Measurements from ENCODE around the gene PCSK6. TPM values are rescaled to one million over a fixed set of nuclear protein-coding genes. Genes with fewer than 3 reads are reported as not detected.

Gene PCSK6
- total and polyA plus RNA-seq, 2 experiments from 2014 or later, result 4.8 to 6.4 TPM

GRCh38 chr15:101481381-101481705, 8.2 kb downstream of the PCSK6 start:
- no peak for TF ChIP-seq CTCF (IDR thresholded peaks at IDR 0.05; ENCODE audit: low read depth, low read length)
- H3K27ac ChIP-seq, result no peak overlapping the region
- no peaks in the 10 kb centered on the region for H3K36me3 ChIP-seq
- H3K4me3 ChIP-seq, result no peak overlapping the region
- peaks cover 20% of the 10 kb centered on the region for H3K4me1 ChIP-seq (ENCODE audit: low read depth)
- DNase-seq (ENCODE audit: low read depth in 1 of 2, low spot score in 1 of 2), result no peak
- H3K27me3 ChIP-seq, result peaks cover 17% of the 10 kb centered on the region
- H3K9me3 ChIP-seq (ENCODE audit: low read depth), result no peaks in the 10 kb centered on the region

- H3K27me3 ChIP-seq, result peaks cover 12% of the 10 kb centered on the region
- H3K4me3 ChIP-seq, result no peak overlapping the region
- no peak for DNase-seq (ENCODE audit: low read depth in 1 of 2, low spot score in 1 of 2)
- H3K9me3 ChIP-seq (ENCODE audit: low read depth), result no peaks in the 10 kb centered on the region
- H3K36me3 ChIP-seq, result no peaks in the 10 kb centered on the region
- TF ChIP-seq CTCF (IDR thresholded peaks at IDR 0.05; ENCODE audit: low read depth, low read length), result no peak
- H3K27ac ChIP-seq, result no peak overlapping the region
- H3K4me1 ChIP-seq (ENCODE audit: low read depth), result peaks cover 20% of the 10 kb centered on the region
Observed at GRCh38 chr15:101480613-101481380, 8.7 kb downstream of the PCSK6 start.

- no peaks in the 10 kb centered on the region for H3K36me3 ChIP-seq
- peaks cover 5% of the 10 kb centered on the region for H3K27me3 ChIP-seq
- H3K4me3 ChIP-seq, result no peak overlapping the region
- peaks cover 20% of the 10 kb centered on the region for H3K4me1 ChIP-seq (ENCODE audit: low read depth)
- no peak overlapping the region for H3K27ac ChIP-seq
- no peak for TF ChIP-seq CTCF (IDR thresholded peaks at IDR 0.05; ENCODE audit: low read depth, low read length)
- H3K9me3 ChIP-seq (ENCODE audit: low read depth), result no peaks in the 10 kb centered on the region
- no peak for DNase-seq (ENCODE audit: low read depth in 1 of 2, low spot score in 1 of 2)
Observed at GRCh38 chr15:101479851-101480612, 9.5 kb downstream of the PCSK6 start.

GRCh38 chr15:101479342-101479845, 10.1 kb downstream of the PCSK6 start:
- no peak for TF ChIP-seq CTCF (IDR thresholded peaks at IDR 0.05; ENCODE audit: low read depth, low read length)
- Histone ChIP-seq H3K4me3 (no peak overlapping the region), H3K9me3 (ENCODE audit: low read depth) (no peaks in the 10 kb centered on the region), H3K4me1 (ENCODE audit: low read depth) (peaks cover 20% of the 10 kb centered on the region), H3K36me3 (no peaks in the 10 kb centered on the region), H3K27ac (no peak overlapping the region), H3K27me3 (no peaks in the 10 kb centered on the region)
- DNase-seq (ENCODE audit: low read depth in 1 of 2, low spot score in 1 of 2), result no peak

GRCh38 chr15:101478701-101479341, 10.7 kb downstream of the PCSK6 start:
- Histone ChIP-seq H3K4me3 (no peak overlapping the region), H3K27me3 (no peaks in the 10 kb centered on the region), H3K9me3 (ENCODE audit: low read depth) (no peaks in the 10 kb centered on the region), H3K4me1 (ENCODE audit: low read depth) (peaks cover 20% of the 10 kb centered on the region), H3K36me3 (no peaks in the 10 kb centered on the region), H3K27ac (no peak overlapping the region)
- no peak for TF ChIP-seq CTCF (IDR thresholded peaks at IDR 0.05; ENCODE audit: low read depth, low read length)
- no peak for DNase-seq (ENCODE audit: low read depth in 1 of 2, low spot score in 1 of 2)

Data from cardiac muscle cell (in vitro differentiated cells and primary cell).